AG04449 (cell line): ENCODE results near the gene XPO4.

Source experiments
- CTCF ChIA-PET: fragments of 350-600 bp; formaldehyde crosslinking; extraction: SDS; loops from one replicate; lab custom pipeline; 2021; ENCODE audit warnings: antibody characterized with exemption; lab: Yijun Ruan, JAX
- POLR2A ChIA-PET: fragments of 400-600, 350-600 bp; formaldehyde crosslinking; extraction: SDS; loops from one replicate; lab custom pipeline; 2020; ENCODE audit warnings: antibody characterized with exemption, inconsistent platforms; lab: Yijun Ruan, JAX
- DNase-seq: peaks from one replicate; pipeline ENCODE4 v3.0.0-alpha.2; 2010; ENCODE audit warnings: low read depth, low spot score
- H3K4me3 ChIP-seq: 2 replicates; pipeline ENCODE4 v1.5.1; 2011; ENCODE audit warnings: low read depth, mild to moderate bottlenecking, control low read depth, low read length
- TF ChIP-seq, protein P1 (sequence below): IDR thresholded peaks from one replicate; pipeline ENCODE4 v1.5.1; 2011; ENCODE audit warnings: mild to moderate bottlenecking, moderate library complexity, low read length, control low read depth, inconsistent platforms; ENCODE audit not compliant: insufficient read depth; ENCODE audit errors: missing control alignments

The XPO4 gene

DNA sequence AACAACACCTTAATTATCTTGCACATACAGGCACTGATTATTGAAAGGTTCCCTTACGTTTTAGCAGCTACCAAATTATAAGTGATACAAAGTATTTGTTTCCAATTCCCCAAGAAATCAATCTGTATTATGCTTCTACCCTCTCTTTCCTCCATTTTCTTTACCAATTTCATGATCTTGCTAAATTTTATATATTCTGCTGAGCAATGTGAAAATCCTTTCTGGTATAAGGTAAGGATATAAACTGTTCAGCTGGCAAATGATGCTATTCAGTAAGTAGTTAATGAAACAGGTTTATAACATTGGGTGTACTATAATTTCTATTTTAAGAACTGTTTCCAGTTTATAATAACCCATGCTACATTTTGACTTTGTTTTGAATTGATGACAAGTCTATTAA is 127.8 kb downstream of the XPO4 start:
- ChIA-PET CTCF (interaction anchor here (1.7 kb wide), 1 partner anchor 65 kb away, joined by 3 read pairs; no protein-coding TSS in a partner anchor), POLR2A (no interaction called here)
- TF ChIP-seq, protein P1, sequence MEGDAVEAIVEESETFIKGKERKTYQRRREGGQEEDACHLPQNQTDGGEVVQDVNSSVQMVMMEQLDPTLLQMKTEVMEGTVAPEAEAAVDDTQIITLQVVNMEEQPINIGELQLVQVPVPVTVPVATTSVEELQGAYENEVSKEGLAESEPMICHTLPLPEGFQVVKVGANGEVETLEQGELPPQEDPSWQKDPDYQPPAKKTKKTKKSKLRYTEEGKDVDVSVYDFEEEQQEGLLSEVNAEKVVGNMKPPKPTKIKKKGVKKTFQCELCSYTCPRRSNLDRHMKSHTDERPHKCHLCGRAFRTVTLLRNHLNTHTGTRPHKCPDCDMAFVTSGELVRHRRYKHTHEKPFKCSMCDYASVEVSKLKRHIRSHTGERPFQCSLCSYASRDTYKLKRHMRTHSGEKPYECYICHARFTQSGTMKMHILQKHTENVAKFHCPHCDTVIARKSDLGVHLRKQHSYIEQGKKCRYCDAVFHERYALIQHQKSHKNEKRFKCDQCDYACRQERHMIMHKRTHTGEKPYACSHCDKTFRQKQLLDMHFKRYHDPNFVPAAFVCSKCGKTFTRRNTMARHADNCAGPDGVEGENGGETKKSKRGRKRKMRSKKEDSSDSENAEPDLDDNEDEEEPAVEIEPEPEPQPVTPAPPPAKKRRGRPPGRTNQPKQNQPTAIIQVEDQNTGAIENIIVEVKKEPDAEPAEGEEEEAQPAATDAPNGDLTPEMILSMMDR: no peak
- H3K4me3 ChIP-seq: no peak overlapping the region
- no peak for DNase-seq

DNA sequence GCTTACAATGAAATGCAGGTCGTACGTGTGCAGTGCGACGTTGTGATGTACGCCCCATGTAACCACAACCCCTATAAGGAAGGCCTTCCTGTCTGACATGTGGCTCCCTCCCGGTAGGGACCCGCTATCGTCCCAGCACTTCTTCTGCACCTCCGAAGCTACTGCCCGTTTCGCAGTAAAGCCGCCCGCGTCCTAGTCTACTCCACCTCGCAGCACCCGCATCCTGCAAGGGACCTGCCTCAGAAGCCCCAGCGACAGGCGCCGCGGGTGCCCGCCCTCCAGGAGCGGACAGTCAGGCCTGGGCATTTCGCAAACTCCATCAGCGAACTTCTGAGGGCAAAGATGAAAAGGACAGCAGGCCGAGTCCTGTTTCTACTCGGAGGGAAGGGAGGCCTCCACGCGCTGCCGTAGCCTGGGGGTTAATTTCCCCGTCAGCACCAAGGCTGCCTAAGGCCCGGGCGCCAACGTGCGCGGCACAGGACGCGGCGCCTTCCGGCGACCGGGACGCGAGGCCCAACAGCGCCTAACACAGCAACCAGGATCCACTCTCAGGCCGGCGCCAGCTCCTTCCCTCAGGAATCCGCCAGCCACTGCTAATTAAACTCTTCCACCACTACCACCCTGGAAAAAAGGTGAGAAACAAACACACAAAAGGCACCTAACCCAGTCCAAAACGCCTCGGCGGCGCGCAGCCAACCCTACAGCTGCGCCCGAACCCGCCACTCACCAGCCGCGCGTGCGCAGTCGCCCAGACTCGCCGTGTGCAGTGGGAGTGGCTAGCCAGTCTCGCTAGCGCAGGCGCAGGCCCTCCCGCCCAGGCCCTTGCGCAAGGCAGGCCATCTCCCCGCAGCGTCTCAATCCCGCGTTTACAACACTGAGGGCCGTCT is 129.1 kb downstream of the XPO4 start, which contains the start of gene EEF1AKMT1:
EEF1AKMT1 (minus strand) TSS at position 768 of the 887 bp plus-strand sequence. CDS start 16,363 bp downstream, outside the sequence.
- TF ChIP-seq, protein P1: no peak
- ChIA-PET POLR2A (no interaction called here), CTCF (no interaction called here)
- H3K4me3 ChIP-seq: peak within 1 kb of the TSS; percentile 70
- DNase-seq: peak; percentile 40

DNA sequence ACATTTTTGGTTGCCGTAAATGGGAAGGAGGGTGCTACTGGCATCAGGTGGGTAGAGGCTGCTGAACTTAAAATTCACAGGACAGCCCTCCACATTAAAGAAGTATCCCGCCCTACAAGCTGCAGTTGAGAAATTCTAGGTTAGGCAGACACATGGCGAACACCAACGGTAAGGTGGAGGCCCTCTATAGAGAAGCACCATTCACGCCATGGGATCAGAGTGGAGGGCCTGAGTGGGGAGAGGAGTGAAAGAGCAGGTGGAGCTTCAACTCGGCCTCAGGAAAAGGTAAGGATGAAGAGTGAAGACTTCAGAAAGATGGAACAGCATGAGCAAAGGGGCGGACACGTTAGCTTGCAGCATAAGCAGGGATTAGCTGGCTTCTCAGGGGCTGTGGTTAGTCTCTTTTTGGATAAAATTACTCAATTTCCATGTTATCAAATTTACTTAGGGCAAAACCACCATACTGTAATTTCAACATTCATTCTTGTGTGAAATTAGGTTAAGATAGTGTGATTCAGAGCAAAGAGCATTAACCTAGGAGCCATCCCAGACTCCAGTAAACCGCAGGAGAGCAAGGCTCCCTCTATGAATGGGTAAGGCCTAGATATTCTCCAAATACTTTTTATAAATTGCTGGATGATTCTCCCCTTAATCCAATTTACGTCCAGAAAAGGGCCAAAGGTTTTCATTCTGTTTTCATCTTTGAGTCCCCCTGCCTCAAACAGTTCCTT is 130.0 kb downstream of the XPO4 start:
- DNase-seq: no peak
- H3K4me3 ChIP-seq: peak overlapping the region; percentile 70
- TF ChIP-seq, protein P1: no peak
- POLR2A ChIA-PET: no interaction called here
- CTCF ChIA-PET: interaction anchor here (1.3 to 1.7 kb wide), 2 partner anchors 59 to 278 kb away, joined by 3 to 4 read pairs; no protein-coding TSS in a partner anchor

DNA sequence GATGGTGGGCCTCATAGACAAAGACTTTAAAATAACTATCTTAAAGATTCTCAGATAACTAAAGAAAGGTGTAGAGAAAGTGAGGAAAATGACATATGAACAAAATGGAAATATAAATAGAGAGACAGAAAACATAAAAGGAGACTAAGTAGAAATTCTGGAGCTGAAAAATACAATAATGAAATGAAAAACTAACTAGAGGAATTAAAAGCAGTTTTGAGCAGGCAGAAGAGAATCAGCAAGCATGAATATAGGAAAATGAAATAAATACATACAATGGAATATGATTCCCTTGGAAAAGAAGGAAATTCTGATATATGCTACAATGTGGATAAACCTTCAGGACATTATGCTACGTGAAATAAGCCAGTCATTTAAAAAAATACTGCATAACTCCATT is 132.7 kb downstream of the XPO4 start:
- TF ChIP-seq, protein P1: no peak
- CTCF ChIA-PET: interaction anchor here (0.7 to 1.1 kb wide), 2 partner anchors 55 to 60 kb away, joined by 3 to 4 read pairs; no protein-coding TSS in a partner anchor
- no peak for DNase-seq
- POLR2A ChIA-PET: no interaction called here
- H3K4me3 ChIP-seq: no peak overlapping the region

DNA sequence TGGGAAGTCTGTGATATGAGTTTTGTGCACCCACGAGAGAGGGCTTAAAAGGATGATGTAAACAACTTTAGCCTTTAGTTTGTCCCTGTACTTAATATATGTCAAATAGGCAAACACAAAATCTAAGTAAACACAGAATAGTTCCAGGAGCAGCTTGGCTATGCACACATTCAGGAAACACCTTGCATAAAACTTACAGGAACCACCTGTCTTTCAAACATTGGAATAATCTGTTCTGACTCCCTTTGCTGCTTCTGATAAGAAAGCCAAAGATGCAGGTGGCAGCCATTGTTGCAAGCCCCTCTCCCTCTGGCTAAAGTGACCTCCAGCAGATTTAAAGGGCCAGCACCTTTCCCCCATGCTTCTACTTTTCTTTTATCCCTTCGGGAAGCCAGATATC is 133.5 kb downstream of the XPO4 start:
- H3K4me3 ChIP-seq: no peak overlapping the region
- DNase-seq: no peak
- ChIA-PET CTCF (no interaction called here), POLR2A (no interaction called here)
- TF ChIP-seq, protein P1: no peak

DNA sequence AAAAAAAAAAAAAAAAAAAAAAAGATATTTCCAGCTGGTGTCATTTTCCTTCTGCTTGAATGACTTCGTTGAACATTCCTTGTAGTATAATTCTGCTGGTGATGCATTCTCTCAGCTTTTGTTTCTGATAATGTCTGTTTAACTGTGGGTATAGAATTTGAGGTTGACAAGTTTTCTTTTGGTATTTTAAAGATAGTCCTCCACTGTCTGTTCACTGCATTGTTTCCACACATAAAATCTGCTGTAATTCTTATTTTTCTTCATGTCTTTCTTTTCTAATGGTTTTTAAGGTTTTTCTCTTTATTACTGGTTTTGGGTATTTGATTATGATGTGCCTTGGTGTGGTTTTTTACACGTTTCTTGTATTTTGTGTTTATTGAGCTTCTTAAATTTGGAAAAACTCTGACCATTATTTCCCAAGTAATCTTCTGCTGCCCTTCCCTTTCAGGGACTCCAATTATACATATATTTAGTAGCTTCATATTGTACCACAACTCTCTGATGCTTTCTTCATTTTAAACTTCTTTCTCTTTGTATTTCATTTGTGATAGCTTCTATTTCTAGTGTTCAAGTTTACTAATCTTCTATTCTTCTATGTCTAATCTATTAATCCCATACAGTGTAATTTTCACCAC is 135.1 kb downstream of the XPO4 start:
- TF ChIP-seq, protein P1: no peak
- ChIA-PET CTCF (interaction anchor here (0.6 kb wide), 1 partner anchor 14 kb away, joined by 3 read pairs; no protein-coding TSS in a partner anchor), POLR2A (no interaction called here)
- no peak overlapping the region for H3K4me3 ChIP-seq
- DNase-seq: no peak
